Left ventricle myocardium inferior (tissue), 1 donor: ENCODE measurements around the gene HEXA. TPM values are rescaled to one million over a fixed set of nuclear protein-coding genes. Genes with fewer than 3 reads are reported as not detected.
"Not testable (repeated sequence)": the region's sequence is repeated elsewhere in the genome, so short reads cannot be mapped to it uniquely, and the experiment has no call there.

Experiments used
- DNase-seq: peaks from one replicate; pipeline ENCODE4 v3.0.0-alpha.2; 2020
- H3K27ac ChIP-seq: fragments of 200-600 bp; replicated peaks from 2 replicates; pipeline ENCODE4 v1.8.0; 2021
- H3K27me3 ChIP-seq: fragments of 200-600 bp; 2 replicates; pipeline ENCODE4 v1.8.0; 2021; ENCODE audit warnings: low read depth
- H3K36me3 ChIP-seq: fragments of 200-600 bp; 2 replicates; pipeline ENCODE4 v1.8.0; 2021
- H3K4me1 ChIP-seq: fragments of 200-600 bp; 2 replicates; pipeline ENCODE4 v1.8.0; 2021
- H3K4me3 ChIP-seq: fragments of 200-600 bp; 2 replicates; pipeline ENCODE4 v1.8.0; 2021; ENCODE audit warnings: mild to moderate bottlenecking, moderate library complexity
- H3K9me3 ChIP-seq: fragments of 200-600 bp; replicated peaks from 2 replicates; pipeline ENCODE4 v1.8.0; 2021
- CTCF ChIP-seq: fragments of 200-600 bp; IDR thresholded peaks from 2 replicates; pipeline ENCODE4 v1.8.0; 2021; ENCODE audit warnings: antibody characterized with exemption, mild to moderate bottlenecking, borderline replicate concordance
- intact Hi-C: fragments of 100-400 bp; cut with micrococcal nuclease; formaldehyde crosslinking; loops from one replicate; pipeline ENCODE4 v1.11.0; 2022
- total RNA-seq: library from RNA; stranded (reverse); fragmentation: NEBNext Ultra II Directional; extraction: Animal tissue kit (Norgen Biotek cat#: 25700); gene quantifications from one replicate; pipeline ENCODE4 v1.2.1, GENCODE V29; 2021
- donor health status: DM: no; HTN: yes; CAD: no; lungs with severe emphysema.

The HEXA gene
- total RNA-seq, 1 donor from 2014 or later = 58.9 TPM

- no peak for DNase-seq
- no peaks in the 10 kb centered on the region for H3K36me3 ChIP-seq
- intact Hi-C loops = no loop called here
- H3K4me3 ChIP-seq = no peak overlapping the region
- H3K9me3 ChIP-seq = no peaks in the 10 kb centered on the region
- no peak for TF ChIP-seq CTCF
- H3K4me1 ChIP-seq = peaks cover 21% of the 10 kb centered on the region
- H3K27ac ChIP-seq = no peak overlapping the region
- H3K27me3 ChIP-seq = peaks cover 17% of the 10 kb centered on the region
These were observed 4.9 kb upstream of the HEXA start for GRCh38 chr15:72380743-72381142.

GRCh38 chr15:72379856-72380430 lies 4.1 kb upstream of the HEXA start:
- DNase-seq = no peak
- H3K36me3 ChIP-seq = no peaks in the 10 kb centered on the region
- H3K4me1 ChIP-seq = peaks cover 29% of the 10 kb centered on the region
- no peak overlapping the region for H3K27ac ChIP-seq
- no peak for TF ChIP-seq CTCF
- H3K27me3 ChIP-seq = peaks cover 9% of the 10 kb centered on the region
- H3K4me3 ChIP-seq = no peak overlapping the region
- intact Hi-C loops = no loop called here
- H3K9me3 ChIP-seq = no peaks in the 10 kb centered on the region

- H3K36me3 ChIP-seq, H3K4me3 ChIP-seq, H3K27ac ChIP-seq, H3K9me3 ChIP-seq, H3K27me3 ChIP-seq, intact Hi-C loops, DNase-seq: not testable (repeated sequence)
- H3K4me1 ChIP-seq = peaks cover 37% of the 10 kb centered on the region
These were observed 3.3 kb upstream of the HEXA start for GRCh38 chr15:72379106-72379505.

GRCh38 chr15:72377331-72377730 lies 1.5 kb upstream of the HEXA start:
- Histone ChIP-seq H3K9me3 (no peaks in the 10 kb centered on the region), H3K27me3 (no peaks in the 10 kb centered on the region), H3K4me1 (peaks cover 48% of the 10 kb centered on the region), H3K4me3 (no peak overlapping the region), H3K36me3 (no peaks in the 10 kb centered on the region), H3K27ac (peak overlapping the region; percentile 96)
- DNase-seq = no peak
- no peak for TF ChIP-seq CTCF
- intact Hi-C loops = no loop called here

- Histone ChIP-seq H3K4me1 (peaks cover 47% of the 10 kb centered on the region), H3K27me3 (no peaks in the 10 kb centered on the region), H3K9me3 (no peaks in the 10 kb centered on the region), H3K27ac (peak overlapping the region; percentile 96), H3K4me3 (peak overlapping the region; percentile 91), H3K36me3 (peaks cover 1% of the 10 kb centered on the region)
- no peak for TF ChIP-seq CTCF
- peak; percentile 35 for DNase-seq
- intact Hi-C loops = no loop called here
These were observed 341 bp downstream of the HEXA start for GRCh38 chr15:72375501-72375845.

GRCh38 chr15:72372361-72372760 lies 3.5 kb downstream of the HEXA start:
- Histone ChIP-seq H3K4me1 (peaks cover 66% of the 10 kb centered on the region), H3K27ac (no peak overlapping the region), H3K36me3 (peaks cover 12% of the 10 kb centered on the region), H3K4me3 (no peak overlapping the region), H3K9me3 (no peaks in the 10 kb centered on the region), H3K27me3 (no peaks in the 10 kb centered on the region)
- intact Hi-C loops = no loop called here
- no peak for DNase-seq
- TF ChIP-seq CTCF = no peak
